Liver (tissue), 9 donors: ENCODE measurements around the gene NIPSNAP3A. TPM values are rescaled to one million over a fixed set of nuclear protein-coding genes. Genes with fewer than 3 reads are reported as not detected.

Experiments
- DNase-seq: peaks from one replicate; pipeline ENCODE4 v3.0.0-alpha.2; 2017; ENCODE audit warnings: low spot score
- H3K27ac ChIP-seq, 2 donors: one replicate each; pipeline ENCODE4 v1.7.0; 2013; ENCODE audit warnings: inconsistent platforms in 2 of 2, low read length in 2 of 2, control low read depth in 1 of 2, low read depth in 1 of 2, mild to moderate bottlenecking in 1 of 2
- H3K27me3 ChIP-seq, 4 donors: one replicate each; pipeline versions ENCODE4 v1.6.1 to v1.7.0; 2013; ENCODE audit warnings: low read length in 3 of 4, inconsistent platforms in 1 of 4, mild to moderate bottlenecking in 1 of 4, moderate library complexity in 1 of 4; ENCODE audit not compliant: control insufficient read depth in 4 of 4, insufficient read depth in 4 of 4
- H3K36me3 ChIP-seq, 4 donors: one replicate each; pipeline versions ENCODE4 v1.6.1 to v1.7.0; 2013; ENCODE audit warnings: low read length in 3 of 4, mild to moderate bottlenecking in 3 of 4, low read depth in 1 of 4, moderate library complexity in 1 of 4; ENCODE audit not compliant: control insufficient read depth in 4 of 4, insufficient read depth in 3 of 4
- H3K4me1 ChIP-seq, 4 donors: one replicate each; pipeline versions ENCODE4 v1.6.1 to v1.7.0; 2013; ENCODE audit warnings: low read length in 3 of 4, mild to moderate bottlenecking in 3 of 4, moderate library complexity in 1 of 4; ENCODE audit not compliant: control insufficient read depth in 4 of 4, insufficient read depth in 4 of 4
- H3K4me3 ChIP-seq, 3 donors: one replicate each; pipeline versions ENCODE4 v1.6.1 to v1.7.0; 2013; ENCODE audit warnings: low read length in 3 of 3, control low read depth in 1 of 3, low read depth in 1 of 3, mild to moderate bottlenecking in 1 of 3
- H3K9ac ChIP-seq, 2 donors: one replicate each; pipeline ENCODE4 v1.7.0; 2013; ENCODE audit warnings: low read length in 2 of 2, mild to moderate bottlenecking in 2 of 2, moderate library complexity in 2 of 2, control low read depth in 1 of 2, low read depth in 1 of 2
- H3K9me3 ChIP-seq, 4 donors: one replicate each; pipeline versions ENCODE4 v1.6.1 to v1.7.0; 2013; ENCODE audit warnings: low read length in 3 of 4; ENCODE audit not compliant: control insufficient read depth in 4 of 4
- EGR1 ChIP-seq, 2 donors: IDR thresholded peaks; 2 replicates each; pipeline ENCODE4 v1.6.1; 2016 to 2018; ENCODE audit warnings: antibody characterized with exemption in 2 of 2, low read depth in 2 of 2
- GABPA ChIP-seq, 2 donors: IDR thresholded peaks in 1 of 2; conservative IDR thresholded peaks in 1 of 2; 2 replicates each; pipeline ENCODE4 v1.6.1; 2016; ENCODE audit warnings: antibody characterized with exemption in 2 of 2, mild to moderate bottlenecking in 1 of 2, moderate library complexity in 1 of 2
- HNF4A ChIP-seq, 2 donors: conservative IDR thresholded peaks; 2 replicates each; pipeline ENCODE4 v1.6.1; 2016; ENCODE audit warnings: antibody characterized with exemption in 2 of 2, mild to moderate bottlenecking in 2 of 2
- JUND ChIP-seq, 2 donors: IDR thresholded peaks; 2 replicates each; pipeline ENCODE4 v1.6.1; 2016; ENCODE audit warnings: antibody characterized with exemption in 2 of 2
- SP1 ChIP-seq: IDR thresholded peaks from 2 replicates; pipeline ENCODE4 v1.6.1; 2018; ENCODE audit warnings: antibody characterized with exemption, mild to moderate bottlenecking
- YY1 ChIP-seq: IDR thresholded peaks from 2 replicates; pipeline ENCODE4 v1.6.1; 2016; ENCODE audit warnings: antibody characterized with exemption, mild to moderate bottlenecking
- WGBS: extraction: QIAGEN DNeasy Blood & Tissue Kit; methylation state at CpG from one replicate; pipeline ENCODE4 v1.1.7; 2013; 5-methylcytosine and 5-hydroxymethylcytosine counted together
- polyA plus RNA-seq, 2 donors: library from polyadenylated mRNA; stranded (reverse) in 1 of 2; unstranded in 1 of 2; fragments of 200-250 nt in 1 of 2; fragments of >200 nt in 1 of 2; fragmentation: Nextera tagmentation in 1 of 2; extraction: Ambion mirVana in 1 of 2; gene quantifications; one replicate each; pipeline versions ENCODE4 v1.2.1 to v1.2.3, GENCODE V29; 2013 to 2015
- total RNA-seq, 2 donors: library from RNA; depleted of rRNA; stranded (reverse); fragments of >200 nt; gene quantifications; one replicate each; pipeline ENCODE4 v1.2.3, GENCODE V29; 2014
- TF ChIP-seq, protein P1 (sequence below): IDR thresholded peaks from 2 replicates; pipeline ENCODE4 v1.6.1; 2016; ENCODE audit warnings: antibody characterized with exemption
- TF ChIP-seq, protein P2 (sequence below): fragments of 150-350 bp; IDR thresholded peaks from 2 replicates; pipeline ENCODE4 v1.5.1; 2017; ENCODE audit warnings: improper control_type of control experiment, low read depth, low read length; ENCODE audit not compliant: missing input control
- TF ChIP-seq, protein P3 (sequence below): IDR thresholded peaks from 2 replicates; pipeline ENCODE4 v1.6.1; 2016; ENCODE audit warnings: antibody characterized with exemption, mild to moderate bottlenecking
- donor health status: healthy.
- donor health status: healthy.
- donor health status: healthy.
- donor health status: healthy.
- donor health status: healthy.

NIPSNAP3A gene
- total and polyA plus RNA-seq, 4 donors = 18.7 to 41.2 (median 32.1) TPM

DNA sequence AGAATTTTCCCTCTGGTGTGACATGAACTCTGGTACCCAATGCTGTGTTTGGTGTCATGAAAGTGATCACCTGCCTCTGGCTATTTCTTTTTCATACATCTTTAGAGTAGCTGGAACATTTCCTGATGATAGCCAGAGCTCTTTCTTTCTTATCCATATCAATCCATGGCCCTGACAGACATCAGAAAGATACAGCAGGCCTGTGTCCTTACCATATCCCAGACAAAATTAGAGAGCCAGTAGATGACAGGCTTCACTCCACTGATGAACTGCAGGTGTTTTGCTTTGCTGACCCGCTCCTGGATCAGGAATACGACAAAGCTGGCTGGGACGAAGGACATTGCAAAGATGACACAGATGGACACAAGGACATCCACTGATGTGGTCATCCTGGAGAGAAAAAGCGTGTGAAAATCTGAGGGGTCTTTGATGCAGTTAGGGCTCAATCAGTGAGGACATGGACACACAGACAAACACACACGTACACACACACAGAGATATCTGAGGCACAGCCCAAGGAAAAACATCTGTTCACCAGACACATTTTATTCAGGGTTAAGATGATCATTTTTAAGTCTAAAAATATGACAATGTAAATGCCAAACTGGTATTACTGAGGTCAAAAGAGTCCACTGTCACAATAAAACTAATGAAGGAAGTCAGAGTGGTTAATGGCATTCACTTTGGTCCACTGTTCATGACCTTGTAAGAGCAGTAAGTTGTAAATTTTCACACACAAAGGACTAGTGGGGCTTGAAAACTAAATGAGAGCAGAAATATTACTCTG, 50.9 kb downstream of the NIPSNAP3A start:
- no peak for TF ChIP-seq EGR1 (IDR thresholded peaks at IDR 0.05; ENCODE audit: low read depth in 2 of 2)
- H3K36me3 ChIP-seq = peaks cover 22 to 96% (median 91%) of the 10 kb centered on the region in 4 donors
- no peak overlapping the region for H3K9ac ChIP-seq
- no peak overlapping the region for H3K4me3 ChIP-seq
- DNase-seq = no peak
- no peaks in the 10 kb centered on the region for H3K4me1 ChIP-seq
- 90% methylated on average over 5 of the region's 5 CpGs for WGBS
- no peaks in the 10 kb centered on the region for H3K9me3 ChIP-seq
- no peaks in the 10 kb centered on the region for H3K27me3 ChIP-seq
- H3K27ac ChIP-seq = no peak overlapping the region

DNA sequence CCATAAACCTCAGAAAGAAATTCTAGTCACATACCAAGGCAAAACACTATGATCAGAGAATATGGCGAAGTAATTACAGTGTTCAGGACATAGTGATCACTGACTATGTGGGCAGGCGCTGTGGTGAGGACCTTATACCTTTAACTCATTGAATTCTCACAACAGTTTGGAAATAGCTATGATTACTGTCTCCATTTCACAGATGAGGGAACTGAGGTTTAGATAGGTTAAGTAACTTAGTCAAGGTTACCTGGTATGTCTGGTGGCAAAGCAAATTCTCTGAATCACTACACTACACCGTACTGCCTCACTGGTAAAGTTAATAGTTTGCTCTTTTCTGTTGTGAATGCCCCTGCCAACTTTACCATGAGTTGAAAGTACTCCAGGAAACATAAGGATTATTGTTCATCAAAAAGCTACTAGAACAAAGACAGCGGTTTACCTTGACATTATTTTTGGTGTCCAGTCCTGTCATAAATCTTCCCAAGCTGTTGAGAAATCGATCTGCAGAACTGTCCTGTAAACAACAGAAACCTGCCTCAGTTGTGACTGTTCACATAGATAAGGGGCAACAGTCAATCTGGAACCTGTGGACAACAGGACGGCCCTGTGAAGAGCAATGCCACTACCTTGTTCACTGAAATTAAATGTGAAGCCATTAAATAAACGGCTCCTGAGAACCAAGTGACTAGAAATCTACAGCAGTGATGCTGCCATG, 52.7 kb downstream of the NIPSNAP3A start:
- H3K36me3 ChIP-seq = peaks cover 18 to 95% (median 92%) of the 10 kb centered on the region in 4 donors
- no peaks in the 10 kb centered on the region for H3K27me3 ChIP-seq
- H3K9me3 ChIP-seq = no peaks in the 10 kb centered on the region
- 90% methylated on average over 7 of the region's 7 CpGs for WGBS
- H3K9ac ChIP-seq = no peak overlapping the region
- TF ChIP-seq GABPA (IDR thresholded peaks at IDR 0.05 in 1 of 2, conservative IDR thresholded peaks at IDR 0.05 in 1 of 2) (no peak), SP1 (no peak), JUND (IDR thresholded peaks at IDR 0.05) (no peak), YY1 (no peak), HNF4A (conservative IDR thresholded peaks at IDR 0.05) (no peak)
- TF ChIP-seq, protein P1, sequence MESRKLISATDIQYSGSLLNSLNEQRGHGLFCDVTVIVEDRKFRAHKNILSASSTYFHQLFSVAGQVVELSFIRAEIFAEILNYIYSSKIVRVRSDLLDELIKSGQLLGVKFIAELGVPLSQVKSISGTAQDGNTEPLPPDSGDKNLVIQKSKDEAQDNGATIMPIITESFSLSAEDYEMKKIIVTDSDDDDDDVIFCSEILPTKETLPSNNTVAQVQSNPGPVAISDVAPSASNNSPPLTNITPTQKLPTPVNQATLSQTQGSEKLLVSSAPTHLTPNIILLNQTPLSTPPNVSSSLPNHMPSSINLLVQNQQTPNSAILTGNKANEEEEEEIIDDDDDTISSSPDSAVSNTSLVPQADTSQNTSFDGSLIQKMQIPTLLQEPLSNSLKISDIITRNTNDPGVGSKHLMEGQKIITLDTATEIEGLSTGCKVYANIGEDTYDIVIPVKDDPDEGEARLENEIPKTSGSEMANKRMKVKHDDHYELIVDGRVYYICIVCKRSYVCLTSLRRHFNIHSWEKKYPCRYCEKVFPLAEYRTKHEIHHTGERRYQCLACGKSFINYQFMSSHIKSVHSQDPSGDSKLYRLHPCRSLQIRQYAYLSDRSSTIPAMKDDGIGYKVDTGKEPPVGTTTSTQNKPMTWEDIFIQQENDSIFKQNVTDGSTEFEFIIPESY = no peak
- TF ChIP-seq, protein P2, sequence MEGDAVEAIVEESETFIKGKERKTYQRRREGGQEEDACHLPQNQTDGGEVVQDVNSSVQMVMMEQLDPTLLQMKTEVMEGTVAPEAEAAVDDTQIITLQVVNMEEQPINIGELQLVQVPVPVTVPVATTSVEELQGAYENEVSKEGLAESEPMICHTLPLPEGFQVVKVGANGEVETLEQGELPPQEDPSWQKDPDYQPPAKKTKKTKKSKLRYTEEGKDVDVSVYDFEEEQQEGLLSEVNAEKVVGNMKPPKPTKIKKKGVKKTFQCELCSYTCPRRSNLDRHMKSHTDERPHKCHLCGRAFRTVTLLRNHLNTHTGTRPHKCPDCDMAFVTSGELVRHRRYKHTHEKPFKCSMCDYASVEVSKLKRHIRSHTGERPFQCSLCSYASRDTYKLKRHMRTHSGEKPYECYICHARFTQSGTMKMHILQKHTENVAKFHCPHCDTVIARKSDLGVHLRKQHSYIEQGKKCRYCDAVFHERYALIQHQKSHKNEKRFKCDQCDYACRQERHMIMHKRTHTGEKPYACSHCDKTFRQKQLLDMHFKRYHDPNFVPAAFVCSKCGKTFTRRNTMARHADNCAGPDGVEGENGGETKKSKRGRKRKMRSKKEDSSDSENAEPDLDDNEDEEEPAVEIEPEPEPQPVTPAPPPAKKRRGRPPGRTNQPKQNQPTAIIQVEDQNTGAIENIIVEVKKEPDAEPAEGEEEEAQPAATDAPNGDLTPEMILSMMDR = no peak
- TF ChIP-seq, protein P3, sequence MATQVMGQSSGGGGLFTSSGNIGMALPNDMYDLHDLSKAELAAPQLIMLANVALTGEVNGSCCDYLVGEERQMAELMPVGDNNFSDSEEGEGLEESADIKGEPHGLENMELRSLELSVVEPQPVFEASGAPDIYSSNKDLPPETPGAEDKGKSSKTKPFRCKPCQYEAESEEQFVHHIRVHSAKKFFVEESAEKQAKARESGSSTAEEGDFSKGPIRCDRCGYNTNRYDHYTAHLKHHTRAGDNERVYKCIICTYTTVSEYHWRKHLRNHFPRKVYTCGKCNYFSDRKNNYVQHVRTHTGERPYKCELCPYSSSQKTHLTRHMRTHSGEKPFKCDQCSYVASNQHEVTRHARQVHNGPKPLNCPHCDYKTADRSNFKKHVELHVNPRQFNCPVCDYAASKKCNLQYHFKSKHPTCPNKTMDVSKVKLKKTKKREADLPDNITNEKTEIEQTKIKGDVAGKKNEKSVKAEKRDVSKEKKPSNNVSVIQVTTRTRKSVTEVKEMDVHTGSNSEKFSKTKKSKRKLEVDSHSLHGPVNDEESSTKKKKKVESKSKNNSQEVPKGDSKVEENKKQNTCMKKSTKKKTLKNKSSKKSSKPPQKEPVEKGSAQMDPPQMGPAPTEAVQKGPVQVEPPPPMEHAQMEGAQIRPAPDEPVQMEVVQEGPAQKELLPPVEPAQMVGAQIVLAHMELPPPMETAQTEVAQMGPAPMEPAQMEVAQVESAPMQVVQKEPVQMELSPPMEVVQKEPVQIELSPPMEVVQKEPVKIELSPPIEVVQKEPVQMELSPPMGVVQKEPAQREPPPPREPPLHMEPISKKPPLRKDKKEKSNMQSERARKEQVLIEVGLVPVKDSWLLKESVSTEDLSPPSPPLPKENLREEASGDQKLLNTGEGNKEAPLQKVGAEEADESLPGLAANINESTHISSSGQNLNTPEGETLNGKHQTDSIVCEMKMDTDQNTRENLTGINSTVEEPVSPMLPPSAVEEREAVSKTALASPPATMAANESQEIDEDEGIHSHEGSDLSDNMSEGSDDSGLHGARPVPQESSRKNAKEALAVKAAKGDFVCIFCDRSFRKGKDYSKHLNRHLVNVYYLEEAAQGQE = no peak
- H3K4me3 ChIP-seq = no peak overlapping the region
- no peak overlapping the region for H3K27ac ChIP-seq
- no peaks in the 10 kb centered on the region for H3K4me1 ChIP-seq
- no peak for DNase-seq
